HG03457 (cell line): Measurements from ENCODE around the gene RCAN2.

ENCODE experiments used
- ATAC-seq: cut with Tn5 transposase; IDR thresholded peaks from one replicate; pipeline ENCODE4 v1.9.1; 2021; ENCODE audit warnings: moderate number of reproducible peaks; ENCODE audit not compliant: unreplicated experiment

RCAN2 gene

DNA sequence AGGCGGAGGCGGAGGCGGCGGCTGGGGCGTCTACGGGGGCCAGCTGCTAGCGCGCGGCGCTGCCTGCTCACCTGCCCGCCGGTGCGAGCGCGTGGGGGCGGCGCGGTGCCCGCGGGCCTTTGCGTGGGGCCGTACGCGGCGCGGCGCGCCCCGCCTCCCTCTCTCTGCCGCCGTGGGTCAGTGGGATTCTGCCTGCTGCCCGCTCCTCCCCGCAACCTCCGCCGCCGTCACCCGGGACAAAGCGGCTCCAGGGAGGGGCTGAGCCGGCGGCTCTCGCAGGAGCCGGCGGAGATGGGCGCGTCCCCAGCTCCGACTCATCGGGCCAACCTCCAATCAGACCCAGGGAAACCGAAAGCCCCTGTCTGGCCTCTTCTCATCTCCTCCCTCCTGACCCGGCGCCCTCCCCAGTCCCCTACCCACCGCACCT lies at the start of gene RCAN2:
TSS of gene RCAN2 (minus strand) at position 249 of the 427 bp plus-strand sequence.
- no peak for ATAC-seq

DNA sequence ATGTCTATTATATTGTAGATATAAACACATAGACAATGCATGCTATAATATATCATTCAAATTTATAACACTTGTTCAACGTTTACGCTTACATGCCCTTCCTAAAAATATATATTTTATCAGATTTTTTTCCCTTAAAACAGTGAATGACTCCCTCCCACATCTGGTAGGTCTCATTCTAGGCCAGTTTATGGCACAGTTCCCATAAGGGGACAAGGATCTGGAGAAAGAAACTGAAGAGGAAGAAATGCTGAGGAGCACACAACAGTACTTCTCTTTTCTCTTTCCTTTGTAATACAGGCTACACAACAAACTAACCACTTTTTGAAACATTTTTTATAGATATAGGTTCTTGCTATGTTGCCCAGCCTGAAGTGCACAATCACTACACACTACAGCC lies 48.6 kb upstream of the RCAN2 start:
- no peak for ATAC-seq

DNA sequence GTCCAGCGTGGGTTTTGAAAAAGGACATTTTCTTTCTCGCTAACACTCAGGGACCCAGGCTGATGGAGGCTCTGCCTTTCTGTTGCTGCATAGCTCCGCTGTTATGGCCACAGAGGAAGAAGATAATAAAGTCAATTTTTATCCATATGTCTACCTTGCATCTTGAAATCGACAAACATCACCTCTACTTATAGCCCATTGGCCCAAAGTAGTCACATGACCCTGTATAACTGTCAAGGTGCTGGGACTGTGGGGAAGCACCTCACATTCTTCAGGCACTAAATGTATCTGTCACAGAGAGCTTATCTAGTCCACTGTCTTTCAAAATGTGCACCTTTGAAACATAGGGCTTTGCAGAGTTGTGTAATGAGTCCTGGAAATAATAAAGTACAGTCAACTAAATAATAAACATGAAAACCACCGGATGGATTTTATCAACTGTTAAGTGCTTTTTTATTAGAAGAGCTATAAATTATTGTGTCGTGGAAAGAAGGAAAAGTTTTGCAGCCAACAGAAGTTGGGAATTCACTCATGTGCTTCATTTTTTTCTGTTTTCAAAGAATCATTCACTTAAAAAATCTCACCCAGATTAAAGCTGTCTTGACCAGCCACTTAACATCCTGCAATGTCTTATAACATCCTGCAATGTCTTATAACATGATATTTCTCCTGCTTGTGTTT lies 47.7 kb upstream of the RCAN2 start:
- ATAC-seq, result no peak

DNA sequence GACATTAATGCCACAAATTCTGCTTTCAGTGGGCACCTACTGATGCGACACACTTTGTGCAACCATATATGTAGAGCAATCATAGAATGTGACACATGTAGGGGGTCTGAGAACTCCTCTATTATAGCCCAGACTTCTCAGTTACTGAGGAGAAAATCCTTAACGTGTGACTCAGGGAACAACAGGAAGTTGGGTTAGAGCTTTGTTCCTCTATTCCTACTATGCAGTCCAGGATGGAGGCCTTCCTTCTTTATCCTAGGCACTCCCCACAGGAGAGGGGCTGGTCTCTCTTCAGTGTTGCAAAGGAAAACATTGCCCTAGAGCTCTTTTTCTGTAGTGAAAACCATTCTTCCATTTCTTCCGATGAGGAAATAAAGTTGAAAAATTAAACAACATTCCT lies 39.6 kb upstream of the RCAN2 start:
- ATAC-seq, result no peak

DNA sequence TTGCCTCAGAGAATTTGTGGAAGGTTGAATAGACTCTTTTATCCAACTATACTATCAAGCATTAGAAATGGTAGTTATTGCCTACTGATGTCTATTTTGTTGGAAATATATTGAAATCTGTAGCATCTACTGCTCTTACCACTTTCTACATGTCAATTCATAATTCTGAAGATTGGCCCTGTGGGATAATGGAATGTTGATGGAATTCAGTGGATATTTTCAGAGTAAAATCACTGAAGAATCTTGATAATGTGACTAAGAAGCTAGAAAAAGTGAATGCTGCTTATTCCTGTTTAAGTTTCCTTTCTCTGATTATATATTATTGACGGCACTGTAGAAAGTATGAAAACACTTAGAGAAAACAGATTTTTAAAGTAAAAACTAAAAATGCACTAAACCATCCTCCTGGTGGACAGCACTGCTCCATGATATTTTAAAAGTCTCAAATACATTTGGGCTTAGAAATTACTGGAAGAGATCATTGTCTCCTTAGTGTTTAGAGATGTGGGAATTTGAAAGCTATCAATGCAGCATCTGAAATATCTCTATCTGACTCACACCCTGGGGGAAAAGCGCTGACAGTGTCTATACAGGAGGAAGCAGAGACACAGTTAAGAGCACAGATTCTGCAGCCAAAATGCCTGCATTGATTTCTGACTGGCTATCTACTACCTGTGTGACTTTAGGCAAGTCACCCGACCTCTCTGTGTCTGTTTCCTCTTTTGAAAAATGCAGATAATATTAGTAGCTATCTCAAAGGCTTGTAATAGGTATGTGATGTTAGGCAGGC lies 37.9 kb upstream of the RCAN2 start:
- ATAC-seq, result no peak

DNA sequence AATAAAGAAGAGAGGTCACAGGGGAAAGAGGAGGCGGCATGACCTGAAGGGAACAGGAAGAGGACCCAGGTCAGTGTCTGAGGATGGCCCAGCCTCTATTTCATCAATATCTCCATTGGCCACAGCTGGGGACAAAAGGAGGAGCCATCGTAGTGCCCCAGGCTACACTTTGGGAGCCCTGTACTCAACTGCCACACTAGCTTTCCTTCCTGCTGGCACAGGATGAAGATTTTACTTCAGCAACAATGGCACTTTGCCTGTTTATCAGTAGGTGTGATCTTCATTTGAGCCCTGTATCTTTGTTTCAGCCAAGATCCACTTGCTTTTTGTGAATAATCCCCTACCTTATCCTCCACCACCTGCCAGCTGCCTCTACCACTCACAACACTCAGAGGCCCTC lies 35.4 kb upstream of the RCAN2 start:
- no peak for ATAC-seq

DNA sequence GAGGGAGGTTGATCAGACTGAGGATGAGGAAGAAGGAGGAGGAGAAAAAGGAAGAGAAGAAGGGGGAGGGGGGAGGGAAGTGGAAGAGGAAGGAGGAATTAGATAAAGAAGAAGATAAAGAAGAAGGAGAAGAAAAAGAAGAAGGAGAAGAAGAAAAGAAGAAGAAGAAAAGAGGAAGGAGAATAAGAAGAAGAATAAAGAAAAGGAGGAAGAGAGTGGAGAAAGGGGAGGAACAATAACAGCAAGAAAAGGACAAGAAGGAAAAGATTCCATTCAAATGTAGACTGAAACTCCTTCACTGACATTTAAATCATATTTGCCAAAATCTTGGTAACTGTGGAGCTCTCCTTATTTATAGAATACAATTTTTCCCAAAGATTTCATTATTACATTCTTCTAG lies 34.3 kb upstream of the RCAN2 start:
- no peak for ATAC-seq

DNA sequence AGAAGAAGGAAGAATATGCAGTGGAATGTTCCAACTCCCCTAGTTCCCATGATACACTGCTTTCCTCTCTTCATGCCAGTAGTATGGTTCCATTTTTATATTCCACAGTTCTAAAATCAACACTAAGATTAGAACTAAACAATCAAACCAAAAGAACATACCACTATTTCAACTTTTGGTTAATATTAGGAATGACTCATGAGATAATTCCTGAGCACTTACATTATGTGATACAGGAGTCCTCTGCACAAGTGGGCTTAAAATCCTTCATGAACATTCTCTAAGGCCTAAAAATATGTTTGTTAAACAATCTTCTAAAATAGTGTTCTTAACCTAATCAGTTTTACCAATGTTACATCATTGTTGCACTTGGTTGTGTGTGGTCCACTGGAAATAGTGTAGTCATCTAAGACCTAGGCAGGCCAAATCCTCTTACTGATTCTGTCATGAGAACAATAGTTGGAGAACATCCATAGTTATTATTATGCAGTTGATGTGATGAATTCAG lies 30.3 kb upstream of the RCAN2 start:
- ATAC-seq, result no peak

DNA sequence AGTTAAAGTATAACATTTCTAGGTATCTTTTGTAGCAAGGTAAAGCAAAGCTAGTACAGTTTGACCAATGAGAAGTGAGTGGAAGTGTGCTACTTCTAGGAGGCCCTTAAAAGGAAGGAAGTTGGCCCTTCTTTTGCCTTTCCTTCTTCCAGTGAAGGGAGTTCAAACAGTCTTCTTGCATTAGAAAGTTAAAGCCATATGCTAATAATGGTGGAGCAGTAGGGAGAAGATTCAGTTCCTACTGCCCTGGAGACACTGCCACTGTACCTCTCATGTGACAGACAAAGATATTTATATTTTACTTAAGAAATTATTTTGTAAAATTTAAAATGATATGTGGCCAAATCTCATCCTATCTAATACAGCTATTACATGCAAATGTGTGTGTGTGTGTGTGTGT lies 26.0 kb upstream of the RCAN2 start:
- no peak for ATAC-seq

DNA sequence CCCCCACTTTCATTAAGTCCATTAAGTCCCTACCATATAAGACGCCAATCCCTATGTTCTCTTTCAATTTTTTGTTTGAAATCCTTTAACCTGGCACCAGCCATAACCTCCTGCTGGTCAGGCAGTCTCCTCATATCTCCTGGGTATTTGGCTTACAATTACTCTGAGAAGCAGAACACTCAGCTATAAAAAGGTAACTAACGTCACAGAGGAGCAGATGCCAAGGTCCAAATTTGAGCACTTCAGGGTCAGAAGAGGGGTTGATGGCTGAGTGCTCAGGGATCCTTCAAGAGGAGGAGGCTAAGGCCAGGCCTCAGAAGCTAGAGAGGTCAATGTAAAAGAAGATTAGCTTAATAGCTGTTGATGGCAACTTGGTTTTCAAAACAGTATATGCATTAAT lies 22.3 kb upstream of the RCAN2 start:
- no peak for ATAC-seq

DNA sequence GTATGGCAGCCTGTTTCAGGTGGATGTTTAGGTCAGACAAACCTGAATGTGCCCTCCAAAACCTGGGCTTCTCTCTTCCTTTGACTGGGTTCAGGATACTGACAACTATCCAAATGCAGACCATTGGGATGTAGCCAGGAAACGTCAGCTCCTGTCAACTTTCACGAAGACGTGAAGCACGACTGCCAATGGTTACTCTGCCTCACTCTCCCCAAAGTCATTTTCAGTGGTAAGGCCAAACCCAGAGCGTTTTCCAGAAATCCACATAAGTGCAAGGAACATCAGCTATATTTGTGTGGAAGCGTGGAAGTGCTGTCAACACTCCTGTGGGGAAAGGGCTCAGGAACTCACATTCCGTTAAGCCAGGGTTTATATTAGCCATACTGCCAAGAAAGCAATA lies 20.1 kb upstream of the RCAN2 start:
- ATAC-seq, result no peak

DNA sequence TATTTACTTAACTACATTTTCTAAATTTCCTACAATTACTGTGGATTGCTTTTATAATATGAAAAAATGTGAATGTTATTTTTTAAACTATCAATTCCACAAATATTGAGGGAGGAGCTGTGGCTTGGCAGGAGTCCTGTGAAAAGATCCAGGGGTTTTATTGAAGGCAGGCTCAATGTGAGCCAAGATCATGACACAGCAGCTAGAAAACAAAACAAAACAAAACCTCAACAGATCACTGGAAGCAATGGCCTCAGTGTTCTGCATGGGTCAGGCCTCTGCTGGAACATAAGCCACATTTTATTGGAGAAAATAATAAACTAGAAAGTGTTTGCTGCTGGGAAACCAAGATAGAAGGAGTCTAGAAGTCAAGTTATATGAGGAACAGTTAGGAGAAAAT lies 19.4 kb upstream of the RCAN2 start:
- ATAC-seq, result no peak

DNA sequence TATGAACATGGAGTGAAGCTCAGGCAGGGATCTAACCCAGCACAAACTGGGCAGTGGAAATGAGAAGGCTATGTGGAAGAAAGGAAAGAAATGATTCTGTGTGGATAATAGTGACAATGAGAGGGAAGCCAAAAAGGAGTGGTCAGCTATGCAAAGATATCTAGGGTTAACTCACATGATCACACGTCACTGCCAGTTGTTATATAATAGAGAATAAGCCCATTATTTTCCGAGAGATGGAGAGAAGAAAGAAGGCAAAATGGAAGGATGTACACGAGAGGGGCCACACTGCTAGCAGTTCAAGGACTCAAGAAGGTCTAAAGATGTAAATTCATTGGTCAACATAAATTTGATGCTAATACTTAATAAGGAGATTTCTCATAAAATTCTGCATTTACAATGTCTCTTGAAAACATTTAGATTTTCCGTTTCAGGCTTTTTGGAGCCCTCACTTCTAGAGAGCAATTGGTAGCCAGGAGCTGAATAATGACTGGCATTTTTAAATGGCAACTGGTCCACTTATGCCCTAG lies 18.8 kb upstream of the RCAN2 start:
- ATAC-seq, result no peak

DNA sequence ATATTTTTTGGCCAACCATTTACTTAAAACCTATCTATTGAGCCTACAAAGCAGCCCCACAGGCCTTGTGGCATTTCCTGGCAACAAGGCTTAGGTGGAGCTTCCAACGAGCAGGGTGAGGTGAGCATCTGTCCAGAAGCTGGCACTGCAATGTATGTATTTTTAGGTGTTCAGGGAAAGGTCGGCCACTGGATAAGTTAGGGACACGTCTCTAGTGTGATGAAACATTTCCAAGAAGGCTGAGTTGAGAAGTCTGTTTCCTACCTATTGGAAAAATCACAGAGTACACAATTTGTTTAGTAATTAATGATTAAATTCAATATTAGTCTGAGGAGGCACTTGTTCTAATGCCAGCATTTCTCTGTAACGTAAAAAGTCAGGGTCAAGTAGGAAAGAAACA lies 17.8 kb upstream of the RCAN2 start:
- no peak for ATAC-seq

DNA sequence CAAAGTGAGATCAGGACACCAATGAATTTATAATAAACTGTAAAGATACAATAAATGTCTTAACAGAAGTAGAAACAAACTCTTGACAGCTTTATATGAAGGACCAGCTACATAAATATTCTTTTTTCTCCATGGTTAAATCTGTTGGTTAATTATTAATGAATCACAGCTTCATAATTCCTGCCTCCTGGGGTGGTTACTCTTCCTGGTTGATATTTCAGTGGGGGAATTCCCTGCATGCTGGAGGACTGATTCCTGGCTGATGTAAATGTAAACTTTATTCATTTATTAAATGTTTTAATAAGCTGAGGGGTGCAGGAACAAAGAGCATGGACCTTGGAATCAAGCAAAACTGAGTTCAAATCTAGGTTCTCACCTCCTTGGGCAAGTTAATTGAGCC lies 16.2 kb upstream of the RCAN2 start:
- no peak for ATAC-seq

DNA sequence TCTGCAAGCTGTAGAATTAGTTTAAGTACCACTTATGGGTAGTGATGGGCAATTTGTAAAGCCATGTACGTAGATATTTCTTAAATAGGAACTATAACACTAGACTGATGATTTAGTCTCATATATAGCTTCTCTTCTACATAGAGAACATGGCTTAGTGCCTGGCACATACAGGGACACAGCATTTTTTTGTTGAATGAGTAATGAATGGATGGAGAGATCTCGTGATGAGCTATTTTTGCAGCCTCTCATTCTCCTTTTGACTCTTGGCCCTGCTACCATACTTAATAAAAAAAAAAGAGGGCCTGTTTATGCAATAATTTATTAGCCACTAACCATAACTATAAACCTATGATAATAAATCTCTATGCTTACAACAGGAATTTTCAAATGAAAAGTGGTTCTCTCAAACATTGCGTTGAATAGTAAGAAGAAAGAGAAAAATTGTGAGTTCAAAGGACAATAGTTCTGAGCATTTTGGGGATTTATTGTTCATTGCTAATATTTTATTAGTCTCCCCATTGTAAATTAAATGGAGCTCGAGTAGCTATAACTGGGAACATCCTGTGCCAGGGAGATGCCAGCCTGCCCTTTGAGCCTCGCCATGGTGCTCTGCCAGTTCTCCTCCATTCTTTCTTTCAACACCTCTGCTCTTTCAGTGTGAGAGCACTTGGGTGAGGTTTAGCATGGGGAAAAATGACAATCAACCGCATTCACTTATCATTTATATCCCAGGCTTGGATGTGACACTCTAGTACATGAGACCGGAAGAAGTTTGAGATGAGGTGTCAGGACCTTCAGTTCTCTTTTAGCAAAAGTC lies 14.7 kb upstream of the RCAN2 start:
- ATAC-seq, result no peak

DNA sequence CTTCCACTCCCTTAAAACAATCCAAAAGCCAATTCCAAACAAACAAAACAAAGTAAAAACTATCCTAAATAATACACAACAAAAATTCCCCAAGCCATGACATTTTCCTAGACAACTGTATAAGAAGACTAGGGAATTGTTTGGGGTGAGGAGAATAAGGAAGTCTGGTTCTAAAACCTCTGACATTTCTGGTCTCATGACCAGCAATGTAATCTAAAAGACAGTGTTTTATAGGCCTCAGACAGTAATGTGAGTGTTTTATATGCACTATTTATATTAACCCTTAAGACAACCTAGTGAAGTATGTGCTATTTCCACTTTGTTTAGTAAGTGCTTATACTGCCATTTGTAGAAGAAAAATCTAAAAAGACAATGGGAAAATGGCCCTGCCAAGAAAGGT lies 13.0 kb upstream of the RCAN2 start:
- no peak for ATAC-seq

DNA sequence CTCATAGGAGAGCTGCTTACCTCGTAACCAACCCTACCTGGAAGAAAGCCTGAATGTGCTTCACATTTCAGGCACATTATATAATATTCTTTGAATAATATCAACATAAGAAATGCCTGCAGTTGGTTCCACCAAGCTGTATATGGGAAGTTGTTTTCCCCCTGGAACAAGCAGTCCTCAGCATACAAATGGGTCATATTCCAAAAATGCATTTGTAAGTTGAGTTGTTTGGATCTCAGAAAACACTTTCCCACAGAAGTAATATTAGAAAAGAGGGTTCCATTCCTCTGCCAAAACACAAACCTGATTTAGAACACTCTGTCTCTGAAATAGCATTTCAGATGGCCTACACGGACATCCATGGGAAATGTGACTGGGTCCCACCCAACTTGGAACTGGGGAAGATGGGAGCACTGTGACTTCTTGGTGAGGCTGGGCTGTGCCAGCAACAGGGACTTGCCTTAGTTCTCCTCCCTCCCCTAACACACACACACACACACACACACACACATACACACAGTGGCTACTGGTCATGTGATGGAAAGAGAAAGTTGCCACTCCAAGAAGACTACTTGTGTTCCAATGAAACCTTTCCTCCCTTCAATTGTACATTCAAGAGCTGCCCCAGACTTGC lies 11.4 kb upstream of the RCAN2 start:
- ATAC-seq, result no peak

DNA sequence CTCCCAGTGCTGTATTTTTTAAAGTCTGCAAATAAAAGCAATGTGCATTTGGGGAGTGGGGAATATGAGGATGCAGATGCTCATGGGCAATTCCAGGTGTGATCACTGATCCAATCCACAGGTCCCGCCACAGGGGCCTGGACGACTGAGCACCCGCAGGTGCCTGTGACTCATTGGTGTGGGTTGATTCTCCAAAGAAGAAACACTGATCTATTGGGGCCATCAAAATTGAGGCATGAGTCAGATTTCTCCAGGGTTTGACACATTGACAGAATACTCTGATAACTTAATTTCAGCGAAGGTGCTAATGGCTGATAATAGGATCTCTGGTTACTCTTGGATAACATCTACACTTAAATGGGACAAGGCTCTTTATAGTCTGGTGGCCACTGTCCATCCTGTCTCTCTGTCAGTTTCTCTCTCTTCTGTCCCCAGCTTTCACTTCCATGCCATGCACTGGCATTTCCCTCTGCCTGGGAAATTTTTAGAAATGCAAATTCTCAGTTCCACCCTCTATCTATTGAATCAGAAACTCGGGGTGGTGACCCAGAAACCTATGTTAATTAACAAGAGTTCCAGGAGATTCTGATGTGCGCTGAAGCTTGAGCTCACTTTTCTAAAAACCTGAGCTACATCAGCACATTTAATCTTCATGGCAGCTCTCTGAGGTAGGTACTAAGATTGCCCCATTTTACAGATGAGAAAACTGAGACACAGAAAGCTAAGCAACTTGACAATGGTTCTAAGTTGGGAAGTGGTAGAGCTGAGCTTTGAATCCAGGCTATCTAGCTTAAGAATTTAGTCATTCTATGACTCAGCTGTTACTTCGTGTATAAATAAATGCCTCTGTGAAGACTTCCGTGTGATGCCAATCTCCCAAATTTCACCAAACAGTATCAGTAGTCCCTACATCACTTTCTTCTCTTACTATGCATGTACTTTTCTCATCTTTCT lies 10.2 kb upstream of the RCAN2 start:
- ATAC-seq, result no peak

DNA sequence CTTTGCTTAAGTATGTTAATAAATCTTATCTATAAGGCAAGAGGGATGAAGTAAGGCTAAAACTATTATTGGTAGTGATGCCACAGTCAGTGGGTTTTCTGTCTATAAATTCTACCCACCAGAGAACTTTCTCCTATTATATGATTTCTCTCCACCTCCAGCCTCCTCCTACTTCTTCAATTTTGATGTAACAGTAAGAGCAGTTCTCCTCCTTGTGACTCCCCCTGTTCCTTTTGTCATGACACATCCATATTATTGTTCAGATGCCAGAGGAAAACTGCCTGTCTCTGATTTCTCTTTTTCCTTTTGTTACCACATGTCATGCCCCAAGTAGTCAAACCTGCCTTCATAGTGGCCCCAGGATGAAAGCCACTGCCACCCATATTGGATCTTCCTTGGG lies 9.1 kb upstream of the RCAN2 start:
- no peak for ATAC-seq
